Posterior cingulate gyrus (tissue), 11 donors: ENCODE results near the gene KRTAP5-8.
"Not testable (repeated sequence)": the region's sequence is repeated elsewhere in the genome, so short reads cannot be mapped to it uniquely, and the experiment has no call there.

Source experiments
- DNase-seq, 10 donors: peaks; one replicate each; pipeline versions ENCODE4 v3.0.0 to v3.0.0-alpha.2; 2020 to 2021; ENCODE audit warnings: mixed read lengths in 3 of 10
- intact Hi-C: fragments of 100-400 bp; cut with DNase I; formaldehyde crosslinking; loops from one replicate; pipeline ENCODE4 v1.15.1; 2023

Gene KRTAP5-8

DNA sequence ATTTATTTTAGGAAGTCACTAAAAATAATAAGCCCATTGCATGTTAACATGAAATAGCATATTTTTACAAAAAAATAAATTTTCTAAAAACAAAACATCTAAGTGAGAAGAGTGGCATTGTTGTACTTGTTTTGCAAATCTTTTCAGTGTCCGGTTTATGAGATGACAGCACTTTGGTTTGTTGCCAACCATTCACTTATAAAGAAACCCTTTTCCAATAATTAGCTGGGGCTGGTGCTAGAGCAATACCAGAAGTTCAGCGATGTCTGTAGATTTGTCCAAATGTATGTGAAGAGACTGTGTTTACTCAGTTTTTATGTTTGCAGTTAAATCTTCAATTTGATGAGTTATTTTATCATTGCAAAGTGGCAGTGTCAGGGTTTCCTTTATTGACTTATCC, 32.8 kb upstream of the KRTAP5-8 start:
- intact Hi-C loops, result no loop called here
- no peak for DNase-seq

DNA sequence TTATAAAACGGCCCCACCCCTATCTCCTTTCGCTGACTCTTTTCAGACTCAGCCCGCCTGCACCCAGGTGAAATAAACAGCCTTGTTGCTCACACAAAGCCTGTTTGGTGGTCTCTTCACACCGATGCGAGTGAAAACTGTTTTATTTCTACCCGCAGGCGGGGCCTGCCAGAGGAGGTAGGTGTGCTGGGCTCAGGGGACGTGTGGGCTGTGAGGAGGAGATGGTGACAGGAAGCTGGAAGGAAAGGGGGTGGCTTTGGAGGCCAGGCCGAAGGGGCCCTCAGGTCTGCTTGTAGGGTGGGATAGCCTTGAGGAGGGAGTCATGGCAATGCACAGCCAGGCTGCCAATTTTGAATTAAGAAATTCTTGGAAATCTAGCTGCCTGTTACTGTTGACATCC, 32.0 kb upstream of the KRTAP5-8 start:
- no peak for DNase-seq
- intact Hi-C loops, result no loop called here

DNA sequence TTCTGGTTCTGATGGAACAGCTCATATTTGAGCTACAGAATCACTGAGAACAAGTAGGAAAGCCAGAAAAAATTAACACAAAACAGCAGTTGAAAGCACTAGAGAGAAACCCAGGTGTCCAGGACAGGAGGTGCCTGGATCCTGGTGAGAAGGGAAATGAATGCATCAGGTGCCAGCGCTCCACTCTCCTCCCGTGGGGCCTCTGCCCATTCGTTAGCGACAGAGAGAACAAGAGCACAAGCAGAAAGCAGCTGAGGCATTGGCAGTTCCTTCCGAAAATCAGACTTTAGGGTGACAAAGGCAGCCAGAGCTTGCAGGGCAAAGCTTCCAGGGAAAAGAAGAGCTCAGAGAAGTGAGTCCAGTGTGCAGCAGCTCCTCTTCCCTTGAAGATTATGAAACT, 30.7 kb upstream of the KRTAP5-8 start:
- intact Hi-C loops, result no loop called here

DNA sequence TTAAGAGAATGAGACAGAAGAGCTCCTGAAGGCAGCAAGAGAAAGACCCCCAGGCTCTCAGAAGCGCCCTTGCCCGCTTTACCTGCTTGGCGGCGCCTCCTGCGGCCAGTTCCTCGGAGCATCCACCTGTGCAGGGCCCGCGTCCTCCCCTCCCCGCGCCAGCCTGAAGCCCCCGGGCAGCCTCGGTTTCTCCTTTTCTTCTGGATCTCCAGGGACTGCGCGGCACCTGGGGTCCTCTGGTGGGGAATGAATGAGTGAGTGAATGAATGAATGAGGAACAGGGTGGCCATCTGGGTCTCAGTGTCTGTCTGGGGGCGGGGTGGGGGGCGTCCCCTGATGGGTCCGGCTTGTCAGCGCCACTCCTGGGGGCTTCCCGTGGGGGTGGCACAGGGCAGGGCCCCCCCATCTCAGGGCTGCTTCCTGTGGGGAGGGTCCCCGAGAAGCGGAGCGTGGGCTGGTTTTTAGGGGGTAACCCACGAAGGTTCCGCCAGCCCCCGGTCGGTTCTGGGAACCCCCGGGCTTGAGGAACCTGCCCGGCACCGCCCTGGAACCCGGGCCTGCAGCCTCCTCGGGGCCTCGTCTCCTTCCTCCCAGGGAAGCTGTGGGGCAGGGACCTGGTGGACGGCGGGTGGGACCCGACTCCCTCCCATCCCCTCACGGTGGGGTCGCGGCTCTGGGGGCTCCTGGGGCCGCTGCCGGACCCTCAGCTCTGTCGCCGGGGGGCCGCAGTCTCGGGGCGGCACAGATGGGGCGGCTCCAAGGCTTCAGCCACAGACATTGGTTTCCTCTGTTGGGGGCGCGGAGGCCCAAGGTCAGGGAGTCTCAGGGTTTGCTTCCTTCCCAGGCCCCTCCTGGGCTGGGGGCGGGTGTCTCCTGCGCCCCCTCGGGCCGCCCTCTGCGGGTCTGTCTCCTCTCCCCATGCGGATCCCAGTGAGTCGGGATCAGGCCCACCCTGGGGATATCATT, 19.0 kb upstream of the KRTAP5-8 start:
- peak in 1 of 10 donors; percentile 81 for DNase-seq
- intact Hi-C loops, result no loop called here

More for the DNA sequence above, 30.7 kb upstream of the KRTAP5-8 start:
- peak in 1 of 10 donors; percentile 26 for DNase-seq

- no peak for DNase-seq
- intact Hi-C loops, result no loop called here
These were observed 18.3 kb upstream of the KRTAP5-8 start for GRCh38 chr11:71519546-71519945.

DNA sequence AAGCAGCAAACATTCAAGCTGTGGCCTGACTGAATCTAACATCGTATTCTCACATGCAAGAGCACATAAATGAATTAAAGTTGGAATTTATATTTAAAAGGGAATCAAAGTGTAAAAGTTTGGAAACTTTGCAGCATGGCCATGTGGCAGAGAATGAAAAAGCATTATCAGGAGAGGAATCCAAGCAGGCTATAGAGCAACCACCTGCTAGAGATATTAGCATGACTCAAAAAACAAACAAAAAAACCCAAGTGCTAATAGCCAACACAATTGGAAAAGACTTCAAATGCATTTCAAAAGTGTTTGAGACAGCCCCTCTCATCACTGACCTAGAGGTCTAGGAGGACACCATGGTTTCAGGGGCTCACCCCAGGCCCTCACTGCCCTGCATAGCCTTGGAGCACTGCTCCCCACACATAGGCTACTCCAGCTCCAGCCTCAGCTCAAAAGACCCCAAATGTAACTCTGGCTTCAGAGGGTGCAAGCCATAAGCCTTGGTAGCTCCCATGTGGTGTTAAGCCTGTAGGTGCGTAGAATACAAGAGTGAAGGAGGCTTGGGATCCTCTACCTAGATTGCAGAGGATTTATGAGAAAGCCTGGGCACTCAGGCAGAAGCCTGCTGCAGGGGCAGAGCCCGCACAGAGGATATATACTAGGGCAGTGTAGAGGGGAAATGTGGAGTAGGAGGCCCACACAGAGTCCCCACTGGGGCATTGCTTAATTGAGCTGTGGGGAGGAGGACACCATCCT, 12.5 kb upstream of the KRTAP5-8 start:
- DNase-seq, result no peak
- intact Hi-C loops, result no loop called here

DNA sequence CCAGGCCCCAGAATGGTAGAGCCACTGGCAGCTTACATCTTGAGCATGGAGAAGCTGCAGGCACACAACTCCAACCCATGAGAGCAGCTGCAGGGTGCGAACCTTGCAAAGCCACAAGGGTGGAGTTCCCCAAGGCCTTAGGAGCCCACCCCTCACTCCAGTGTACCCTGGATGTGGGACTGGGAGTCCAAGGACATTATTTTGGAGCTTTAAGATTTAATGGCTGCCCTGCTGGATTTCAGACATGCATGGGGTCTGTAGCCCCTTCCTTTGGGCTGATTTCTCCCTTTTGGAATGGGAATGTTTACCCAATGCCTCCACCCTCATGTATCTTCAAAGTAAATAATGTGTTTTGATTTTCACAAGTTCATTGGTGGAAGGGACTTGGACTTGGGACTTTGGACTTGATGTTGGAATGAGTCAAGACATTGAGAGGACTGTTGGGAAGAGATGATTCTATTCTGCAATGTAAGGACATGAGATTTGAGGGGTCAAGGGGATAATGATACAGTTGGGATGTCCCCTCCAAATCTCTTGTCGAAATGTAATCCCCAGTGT, 11.8 kb upstream of the KRTAP5-8 start:
- no peak for DNase-seq
- intact Hi-C loops, result no loop called here

DNA sequence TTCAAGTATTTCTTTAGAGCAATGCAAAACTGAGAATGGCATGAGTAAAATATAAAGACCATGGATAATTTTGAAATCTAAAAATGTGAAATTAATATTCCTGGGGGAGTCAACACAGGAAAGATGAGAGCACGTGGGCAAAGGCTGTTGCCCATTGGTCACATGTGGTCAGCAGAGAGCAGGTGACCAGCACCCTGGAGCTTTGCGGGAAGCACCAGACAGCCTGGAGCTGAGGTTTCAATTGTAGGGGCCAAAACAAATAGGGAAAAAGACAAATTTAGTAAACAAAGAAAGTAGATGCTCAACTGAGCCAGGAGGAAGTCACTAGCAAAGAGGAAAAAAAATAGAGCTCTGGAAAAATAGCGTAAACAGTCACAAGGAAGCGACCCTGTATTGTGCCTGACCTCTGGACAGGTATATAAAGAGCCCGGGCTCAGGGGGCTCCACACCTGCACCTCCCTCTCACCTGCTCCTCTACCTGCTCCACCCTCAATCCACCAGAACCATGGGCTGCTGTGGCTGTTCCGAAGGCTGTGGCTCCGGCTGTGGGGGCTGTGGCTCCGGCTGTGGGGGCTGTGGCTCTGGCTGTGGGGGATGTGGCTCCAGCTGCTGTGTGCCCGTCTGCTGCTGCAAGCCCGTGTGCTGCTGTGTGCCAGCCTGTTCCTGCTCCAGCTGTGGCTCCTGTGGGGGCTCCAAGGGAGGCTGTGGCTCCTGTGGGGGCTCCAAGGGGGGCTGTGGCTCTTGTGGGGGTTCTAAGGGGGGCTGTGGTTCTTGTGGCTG, 10.8 kb upstream of the KRTAP5-8 start, which contains the start of gene KRTAP5-7:
Gene KRTAP5-7 (plus strand): TSS at position 472 of the 780 bp plus-strand sequence. CDS start 34 bp downstream, at position 506.
- intact Hi-C loops, DNase-seq: not testable (repeated sequence)

- intact Hi-C loops, result no loop called here
- DNase-seq, result peak in 1 of 10 donors; percentile 10
These were observed 10.1 kb upstream of the KRTAP5-8 start for GRCh38 chr11:71527576-71528210.

GRCh38 chr11:71530602-71531001, 7.2 kb upstream of the KRTAP5-8 start:
- intact Hi-C loops, result no loop called here
- no peak for DNase-seq

DNA sequence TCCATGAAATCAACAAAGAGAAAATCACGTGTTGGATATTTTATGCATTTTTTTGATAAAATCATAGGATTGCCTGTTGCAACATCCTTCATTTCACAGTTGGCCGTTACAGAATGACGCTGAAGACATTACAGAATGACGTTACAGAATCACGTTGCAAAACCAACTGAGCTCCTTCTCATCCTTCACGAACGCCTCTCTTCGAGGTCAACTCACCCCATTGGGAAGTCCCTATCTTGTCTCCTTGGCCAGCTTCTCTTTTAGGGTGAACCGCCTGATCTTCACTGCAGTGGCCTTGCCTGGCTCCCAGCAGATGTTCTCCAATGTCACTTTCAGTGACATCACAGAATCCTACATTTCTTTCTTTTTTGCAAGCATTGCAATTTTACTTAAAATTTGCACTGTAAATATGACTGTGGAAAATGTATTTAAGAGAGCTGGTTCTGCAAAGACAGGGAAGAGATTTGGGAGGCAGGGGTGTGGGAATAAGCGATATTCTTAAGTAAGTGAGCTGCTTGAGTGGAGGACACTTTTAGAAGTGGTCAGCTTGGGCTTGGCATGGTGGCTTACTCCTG, 5.7 kb upstream of the KRTAP5-8 start:
- intact Hi-C loops, result no loop called here
- no peak for DNase-seq

- DNase-seq, intact Hi-C loops: not testable (repeated sequence)
These were observed 2.9 kb upstream of the KRTAP5-8 start for GRCh38 chr11:71534711-71535608.

GRCh38 chr11:71535825-71536224, 2.0 kb upstream of the KRTAP5-8 start:
- no peak for DNase-seq
- intact Hi-C loops, result no loop called here

DNA sequence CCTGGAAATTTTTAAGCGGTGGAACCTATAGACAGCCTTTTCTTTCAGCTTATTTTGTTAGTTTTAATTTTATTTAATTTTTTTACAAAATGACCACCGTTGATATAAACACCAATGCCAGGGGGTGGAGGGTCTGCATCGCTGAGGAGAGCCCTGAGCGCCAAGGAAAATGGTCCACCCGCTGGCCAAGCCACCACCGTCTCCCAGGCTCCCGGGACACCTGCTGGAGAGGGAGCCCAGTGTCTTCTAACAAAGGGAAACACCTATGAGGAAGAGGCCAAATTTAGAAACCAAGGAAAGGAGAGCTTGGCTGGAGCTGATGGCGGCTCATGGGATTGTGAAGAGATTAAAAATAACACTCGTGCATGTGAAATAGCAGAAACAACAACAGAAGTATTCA, 288 bp upstream of the KRTAP5-8 start:
- intact Hi-C loops, result no loop called here
- DNase-seq, result peak in 1 of 10 donors; percentile 55

- intact Hi-C loops, result no loop called here
These were observed 803 bp downstream of the KRTAP5-8 start for GRCh38 chr11:71538666-71538990.

GRCh38 chr11:71539017-71539416, 1.2 kb downstream of the KRTAP5-8 start:
- DNase-seq, result peak in 1 of 10 donors; percentile 18
- intact Hi-C loops, result no loop called here

More at GRCh38 chr11:71538666-71538990, 803 bp downstream of the KRTAP5-8 start:
- peak in 1 of 10 donors; percentile 22 for DNase-seq

DNA sequence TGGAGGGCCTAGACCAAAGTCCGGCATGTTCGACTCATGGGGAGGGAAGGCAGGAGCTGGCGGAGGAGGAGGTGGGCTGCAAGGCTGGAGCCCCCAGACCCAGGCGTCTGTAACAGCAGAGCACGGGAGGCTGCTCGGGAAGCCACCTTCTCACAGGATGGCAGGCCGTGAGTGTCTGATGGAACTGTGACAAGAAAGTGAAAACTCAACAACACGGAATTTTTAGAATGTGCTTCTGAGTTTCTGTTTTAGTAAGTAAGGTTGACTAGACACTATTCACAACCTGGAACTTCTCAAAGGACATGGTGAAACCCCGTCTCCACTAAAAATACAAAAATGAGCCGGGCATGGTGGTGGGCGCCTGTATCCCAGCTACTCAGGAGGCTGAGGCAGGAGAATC, 2.1 kb downstream of the KRTAP5-8 start:
- DNase-seq, intact Hi-C loops: not testable (repeated sequence)

- DNase-seq, intact Hi-C loops: not testable (repeated sequence)
These were observed 2.9 kb downstream of the KRTAP5-8 start for GRCh38 chr11:71540521-71541304.
